Left colon (tissue), 2 donors: ENCODE measurements around the gene YTHDF1. TPM values are rescaled to one million over a fixed set of nuclear protein-coding genes. Genes with fewer than 3 reads are reported as not detected.

Experiments
- ATAC-seq: fragments of 200-7000 bp; cut with Tn5 transposase; one replicate; pipeline ENCODE4 v1.9.1; 2020; ENCODE audit warnings: mild to moderate bottlenecking, moderate library complexity
- DNase-seq, 2 donors: peaks; one replicate each; pipeline ENCODE4 v3.0.0-alpha.2; 2020
- intact Hi-C, 2 donors: fragments of 100-400 bp; cut with DNase I in 1 of 2; cut with micrococcal nuclease in 1 of 2; formaldehyde crosslinking; loops; one replicate each; pipeline versions ENCODE4 v1.11.2 to v1.14.0; 2022; cut with DNase I, micrococcal nuclease
- total RNA-seq, 2 donors: library from RNA; stranded (reverse); fragmentation: NEBNext Ultra II Directional; extraction: Animal tissue kit (Norgen Biotek cat#: 25700); gene quantifications; one replicate each; pipeline ENCODE4 v1.2.1, GENCODE V29; 2021
- donor health status: DM: no; HTN: no; CAD: no.
- donor health status: DM: yes; HTN: yes; CAD: no.

Gene YTHDF1
- total RNA-seq, 2 donors from 2014 or later, result 32.8 to 37.8 TPM

- ATAC-seq, result no peak
- intact Hi-C loops, result no loop called here
- peak in 1 of 2 donors; percentile 24 for DNase-seq
Measured at GRCh38 chr20:63216849-63217471, 1.0 kb upstream of the YTHDF1 start.

- peak in 1 of 2 donors; percentile 45 for DNase-seq
- peak; percentile 15 for ATAC-seq
- intact Hi-C loops, result no loop called here
Measured at GRCh38 chr20:63215101-63216040, 560 bp downstream of the YTHDF1 start.

GRCh38 chr20:63214514-63214913 lies 1.4 kb downstream of the YTHDF1 start:
- ATAC-seq (no peak), DNase-seq (no peak)
- intact Hi-C loops, result no loop called here

- intact Hi-C loops, result no loop called here
Measured at GRCh38 chr20:63212792-63213191, 3.1 kb downstream of the YTHDF1 start.

GRCh38 chr20:63212393-63212730 lies 3.6 kb downstream of the YTHDF1 start:
- DNase-seq (no peak), ATAC-seq (no peak)
- intact Hi-C loops, result no loop called here

More at GRCh38 chr20:63212792-63213191, 3.1 kb downstream of the YTHDF1 start:
- ATAC-seq (no peak), DNase-seq (no peak)

- DNase-seq (no peak), ATAC-seq (no peak)
- intact Hi-C loops, result no loop called here
Measured at GRCh38 chr20:63210011-63210605, 5.8 kb downstream of the YTHDF1 start.

- intact Hi-C loops, result no loop called here
- no peak for DNase-seq
- no peak for ATAC-seq
Measured at GRCh38 chr20:63208346-63208909, 7.5 kb downstream of the YTHDF1 start.

GRCh38 chr20:63206878-63207277 lies 9.1 kb downstream of the YTHDF1 start:
- no peak for DNase-seq
- no peak for ATAC-seq
- intact Hi-C loops, result no loop called here

GRCh38 chr20:63205896-63206295 lies 10.0 kb downstream of the YTHDF1 start:
- ATAC-seq (no peak), DNase-seq (no peak)
- intact Hi-C loops, result no loop called here

- no peak for DNase-seq
- intact Hi-C loops, result no loop called here
- ATAC-seq, result no peak
Measured at GRCh38 chr20:63204362-63204761, 11.6 kb downstream of the YTHDF1 start.

GRCh38 chr20:63202811-63203526 lies 13.0 kb downstream of the YTHDF1 start:
- ATAC-seq, result no peak
- DNase-seq, result no peak
- intact Hi-C loops, result no loop called here

- intact Hi-C loops, result no loop called here
- DNase-seq (no peak), ATAC-seq (no peak)
Measured at GRCh38 chr20:63202021-63202420, 13.9 kb downstream of the YTHDF1 start.

- intact Hi-C loops, result no loop called here
- no peak for ATAC-seq
- DNase-seq, result no peak
Measured at GRCh38 chr20:63198606-63199005, 17.3 kb downstream of the YTHDF1 start.

- intact Hi-C loops, result no loop called here
- ATAC-seq (no peak), DNase-seq (no peak)
Measured at GRCh38 chr20:63196768-63197470, 19.0 kb downstream of the YTHDF1 start.

GRCh38 chr20:63194797-63195173 lies 21.1 kb downstream of the YTHDF1 start:
- intact Hi-C loops, result no loop called here
- ATAC-seq (no peak), DNase-seq (no peak)

- DNase-seq (no peak), ATAC-seq (no peak)
- intact Hi-C loops, result no loop called here
Measured at GRCh38 chr20:63194007-63194796, 21.7 kb downstream of the YTHDF1 start.

GRCh38 chr20:63192721-63193120 lies 23.2 kb downstream of the YTHDF1 start:
- no peak for ATAC-seq
- no peak for DNase-seq
- intact Hi-C loops, result no loop called here

GRCh38 chr20:63191400-63191799 lies 24.5 kb downstream of the YTHDF1 start:
- intact Hi-C loops, result no loop called here
- DNase-seq (peak; percentile 95 to 98), ATAC-seq (peak; percentile 98)
